H1 (cell line): ENCODE measurements around the gene KREMEN1. TPM values are rescaled to one million over a fixed set of nuclear protein-coding genes. Genes with fewer than 3 reads are reported as not detected.

Experiments
- CHD2 ChIP-seq: IDR thresholded peaks from 2 replicates; pipeline ENCODE4 v1.6.1; 2012; ENCODE audit warnings: low read length, improper control_type of control experiment
- polyA plus RNA-seq, 7 experiments: library from polyadenylated mRNA; depleted of rRNA in 3 of 7; stranded (reverse) in 5 of 7; unstranded in 2 of 7; fragments of >200 nt in 5 of 7; fragments of 200-250 nt in 2 of 7; gene quantifications; 1 replicate in 5 of 7; 2 replicates in 1 of 7; 4 replicates in 1 of 7; pipeline versions ENCODE4 v1.2.1 to v1.2.3, GENCODE V29; 2011 to 2013; ENCODE audit warnings: missing spikeins in 2 of 7, mixed read lengths in 2 of 7
- total RNA-seq: library from RNA; stranded (reverse); fragmentation: NEBNext Ultra II Directional; extraction: Animal tissue kit (Norgen Biotek cat#: 25700); gene quantifications from 2 replicates; pipeline ENCODE4 v1.2.1, GENCODE V29; 2021

The KREMEN1 gene
- total and polyA plus RNA-seq, 2 of the 8 experiments (the other 6 are each of a cell fraction or from before 2014, with no cell fraction given): 2.1 to 3.2 TPM

GRCh38 chr22:29096736-29097669 is 24.2 kb downstream of the KREMEN1 start (continued):
- no peak for TF ChIP-seq CHD2
